AG10803 (cell line): Measurements from ENCODE around the gene TOMM34.
A peak's percentile ranks its signal among the peaks of the same experiment; 100 is the strongest.

Experiments used
- DNase-seq: peaks from one replicate; pipeline ENCODE4 v3.0.0; 2010; ENCODE audit warnings: low read depth
- H3K4me3 ChIP-seq: 2 replicates; pipeline ENCODE4 v1.5.1; 2011; ENCODE audit warnings: mild to moderate bottlenecking, low read length, control low read depth
- TF ChIP-seq, protein P1 (sequence below): conservative IDR thresholded peaks from 2 replicates; pipeline ENCODE4 v1.5.1; 2011; ENCODE audit warnings: mild to moderate bottlenecking, low read length, control low read depth, inconsistent platforms

TOMM34 gene

DNA sequence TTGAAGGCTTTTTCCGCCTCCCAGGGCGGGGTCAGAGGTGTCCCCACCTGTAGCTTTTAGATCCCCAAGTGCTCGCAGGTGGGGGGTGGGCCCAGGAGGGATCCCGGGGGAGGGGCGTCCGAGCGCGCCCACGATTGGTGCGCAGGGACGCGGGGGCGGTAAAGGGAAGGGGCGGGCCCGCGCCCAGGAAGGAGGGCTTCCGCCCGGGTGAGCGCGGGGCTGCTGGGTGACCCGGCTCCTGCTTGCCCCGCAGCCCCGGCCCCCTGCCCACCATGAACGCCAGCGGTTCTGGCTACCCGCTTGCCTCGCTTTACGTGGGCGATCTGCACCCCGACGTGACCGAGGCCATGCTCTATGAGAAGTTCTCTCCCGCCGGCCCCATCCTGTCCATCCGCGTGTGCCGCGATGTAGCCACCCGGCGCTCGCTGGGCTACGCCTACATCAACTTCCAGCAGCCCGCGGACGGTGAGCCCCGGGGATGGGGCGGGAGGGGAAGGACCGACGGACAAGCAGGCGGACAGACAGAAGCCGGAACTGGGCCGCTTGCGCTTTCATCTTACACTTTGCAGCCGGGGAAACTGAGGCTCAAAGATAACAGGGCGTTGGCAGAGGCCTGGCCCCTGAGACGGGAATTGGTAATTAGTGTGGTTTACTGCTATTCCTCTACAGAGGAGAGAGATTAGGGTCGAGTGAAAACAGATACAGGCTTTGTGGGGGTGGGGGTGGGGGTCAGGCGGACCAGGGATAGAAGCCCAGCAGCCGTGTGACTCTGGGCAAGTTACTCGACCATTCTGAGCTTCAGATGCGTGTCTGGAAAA is 50.1 kb downstream of the TOMM34 start, which contains the start of gene PABPC1L:
Gene PABPC1L (plus strand): TSS at position 189 of the 818 bp plus-strand sequence. CDS start 84 bp downstream, at position 273.
- H3K4me3 ChIP-seq, result peak within 1 kb of the TSS; percentile 74
- TF ChIP-seq, protein P1, sequence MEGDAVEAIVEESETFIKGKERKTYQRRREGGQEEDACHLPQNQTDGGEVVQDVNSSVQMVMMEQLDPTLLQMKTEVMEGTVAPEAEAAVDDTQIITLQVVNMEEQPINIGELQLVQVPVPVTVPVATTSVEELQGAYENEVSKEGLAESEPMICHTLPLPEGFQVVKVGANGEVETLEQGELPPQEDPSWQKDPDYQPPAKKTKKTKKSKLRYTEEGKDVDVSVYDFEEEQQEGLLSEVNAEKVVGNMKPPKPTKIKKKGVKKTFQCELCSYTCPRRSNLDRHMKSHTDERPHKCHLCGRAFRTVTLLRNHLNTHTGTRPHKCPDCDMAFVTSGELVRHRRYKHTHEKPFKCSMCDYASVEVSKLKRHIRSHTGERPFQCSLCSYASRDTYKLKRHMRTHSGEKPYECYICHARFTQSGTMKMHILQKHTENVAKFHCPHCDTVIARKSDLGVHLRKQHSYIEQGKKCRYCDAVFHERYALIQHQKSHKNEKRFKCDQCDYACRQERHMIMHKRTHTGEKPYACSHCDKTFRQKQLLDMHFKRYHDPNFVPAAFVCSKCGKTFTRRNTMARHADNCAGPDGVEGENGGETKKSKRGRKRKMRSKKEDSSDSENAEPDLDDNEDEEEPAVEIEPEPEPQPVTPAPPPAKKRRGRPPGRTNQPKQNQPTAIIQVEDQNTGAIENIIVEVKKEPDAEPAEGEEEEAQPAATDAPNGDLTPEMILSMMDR, result no peak
- DNase-seq, result peak; percentile 48

DNA sequence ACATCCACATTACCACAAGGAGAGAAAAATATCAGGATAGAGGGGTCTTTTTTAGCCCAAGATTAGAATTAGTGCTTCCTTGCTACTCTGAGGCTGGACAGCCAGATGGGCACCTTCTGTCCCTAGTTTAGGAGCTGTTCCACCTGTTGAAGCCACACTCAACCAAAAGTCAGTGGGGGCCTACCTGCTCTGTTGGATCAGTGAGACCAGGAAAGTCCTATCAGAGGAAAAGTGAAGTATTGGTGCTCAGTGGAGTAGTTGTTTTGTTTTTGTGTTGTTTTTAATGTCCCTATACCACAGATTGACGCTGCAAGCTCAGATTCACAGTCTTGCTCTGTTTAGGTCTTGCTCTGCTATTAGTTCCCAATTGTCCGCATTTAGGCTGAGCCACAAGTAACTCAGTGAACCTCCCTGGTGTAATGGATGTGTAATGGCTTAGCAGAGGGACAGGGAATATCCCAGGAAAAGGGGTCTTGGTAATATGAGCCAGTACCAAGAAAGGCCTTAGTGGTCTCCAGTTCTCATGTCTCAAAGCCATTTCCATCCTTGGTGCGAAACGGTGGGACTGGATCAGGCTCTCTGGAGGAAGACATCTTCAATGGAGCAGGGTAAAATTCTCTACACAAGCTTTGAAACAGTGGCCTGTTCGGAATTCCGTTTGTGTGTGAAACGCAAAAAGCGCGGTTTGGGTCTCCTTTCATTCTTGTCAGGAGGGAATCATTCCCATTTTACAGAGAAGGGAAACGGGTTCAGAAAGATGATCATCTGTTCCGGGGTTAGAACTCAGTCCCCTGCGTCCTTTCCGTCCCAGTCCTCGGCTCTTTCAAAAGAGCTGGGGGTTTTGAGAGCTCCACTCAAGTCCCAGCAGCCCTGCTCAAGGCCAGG is 51.0 kb downstream of the TOMM34 start:
- no peak for DNase-seq
- TF ChIP-seq, protein P1, result no peak
- H3K4me3 ChIP-seq, result peak overlapping the region; percentile 74

DNA sequence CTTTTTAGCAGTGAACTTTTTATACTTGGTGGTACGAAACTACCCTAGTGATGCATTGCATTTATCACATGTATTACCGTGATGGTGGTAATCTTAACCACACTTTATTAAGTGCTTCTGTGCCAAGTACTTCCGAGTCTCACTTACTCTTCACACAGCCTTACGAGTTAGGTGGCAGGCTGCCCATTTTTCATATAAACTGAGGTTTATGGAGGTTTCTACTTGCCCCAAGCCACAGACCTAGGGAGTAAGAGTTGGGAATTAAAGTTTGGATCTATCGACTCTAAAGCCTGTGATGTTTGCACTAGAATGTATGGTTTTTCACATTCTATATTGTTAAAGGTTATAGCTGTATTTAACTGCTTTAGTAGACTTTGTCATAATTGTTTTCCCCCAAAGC is 55.8 kb downstream of the TOMM34 start:
- H3K4me3 ChIP-seq, result no peak overlapping the region
- DNase-seq, result no peak
- TF ChIP-seq, protein P1, result no peak

DNA sequence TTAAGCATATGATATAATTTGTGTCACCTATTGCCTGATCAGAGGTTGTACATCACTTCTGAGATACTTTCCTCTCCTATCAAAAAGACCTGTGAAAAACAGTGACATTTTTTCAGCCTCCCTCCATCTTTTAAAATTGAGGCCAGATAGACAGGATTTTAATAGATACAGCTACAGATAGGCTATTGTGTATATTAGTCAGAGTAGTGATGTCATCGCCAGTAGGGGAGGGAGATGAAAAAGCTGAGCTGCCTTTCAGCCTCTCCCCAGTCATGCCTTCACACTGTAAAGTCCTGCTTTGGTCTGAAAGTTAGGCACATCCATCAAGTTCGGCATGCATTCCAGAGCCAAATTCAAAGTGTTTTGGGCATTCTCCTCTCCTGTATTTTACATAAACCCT is 58.2 kb downstream of the TOMM34 start:
- no peak overlapping the region for H3K4me3 ChIP-seq
- peak; percentile 42 for DNase-seq
- TF ChIP-seq, protein P1, result no peak

DNA sequence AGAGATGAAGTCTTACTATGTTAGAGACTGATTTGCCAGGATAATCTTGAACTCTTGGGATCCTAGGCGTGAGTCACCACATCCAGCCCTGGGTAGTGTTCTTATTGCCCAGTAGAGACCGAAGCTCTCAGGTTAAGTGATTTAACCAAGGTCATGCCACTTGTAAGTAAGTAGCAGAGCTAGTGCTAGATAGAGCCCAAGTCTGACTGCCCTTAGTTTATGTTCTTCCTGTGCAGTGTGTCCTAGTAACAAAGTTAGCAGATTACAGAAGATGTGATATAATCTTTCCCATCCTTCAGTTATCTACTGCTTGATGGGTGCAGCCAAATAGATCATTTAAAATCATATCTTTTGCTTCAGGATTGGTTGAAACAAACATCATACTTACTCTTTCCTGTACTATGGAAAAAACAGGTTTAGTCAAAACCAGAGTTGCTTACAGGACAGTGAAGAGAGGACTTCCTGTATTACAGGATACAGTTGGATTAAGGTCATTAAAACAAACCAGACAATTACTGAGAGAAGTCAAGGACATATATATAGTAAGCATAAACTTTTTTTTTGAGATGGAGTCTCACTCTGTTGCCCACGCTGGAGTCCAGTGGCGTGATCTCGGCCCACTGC is 59.9 kb downstream of the TOMM34 start:
- no peak for DNase-seq
- TF ChIP-seq, protein P1, result no peak
- H3K4me3 ChIP-seq, result no peak overlapping the region

DNA sequence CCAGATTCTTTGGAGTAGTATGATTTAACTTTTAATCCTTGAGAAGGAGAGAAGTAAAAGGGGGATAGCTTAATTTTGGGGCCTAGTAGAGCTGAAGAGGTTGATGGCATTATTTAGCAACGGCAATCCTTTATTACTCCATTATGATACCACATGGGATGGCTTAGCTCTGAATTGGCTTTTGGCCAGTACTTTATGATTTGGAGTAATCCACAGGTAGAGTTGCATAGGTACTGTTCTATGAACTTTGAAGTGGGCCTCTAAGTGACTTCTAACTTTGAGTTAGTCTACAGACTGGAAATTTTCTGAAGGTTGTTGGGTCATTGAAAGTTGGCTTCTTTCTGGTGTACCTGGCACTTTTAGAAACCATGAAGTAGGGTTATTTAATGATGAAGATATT is 63.1 kb downstream of the TOMM34 start:
- TF ChIP-seq, protein P1, result no peak
- DNase-seq, result no peak
- no peak overlapping the region for H3K4me3 ChIP-seq
